T-helper 17 cell (primary cell): ENCODE measurements around the gene KCTD3. TPM values are rescaled to one million over a fixed set of nuclear protein-coding genes. Genes with fewer than 3 reads are reported as not detected.

ENCODE experiments used
- ATAC-seq: fragments of 150-1000 bp; cut with Tn5 transposase; 2 replicates; pipeline ENCODE4 v1.10.0; 2021; ENCODE audit warnings: mild to moderate bottlenecking, moderate library complexity
- DNase-seq, 3 donors: peaks; one replicate each; pipeline versions ENCODE4 v3.0.0 to v3.0.0-alpha.2; 2020 to 2021
- H3K9me3 ChIP-seq: one replicate; pipeline ENCODE4 v1.7.0; 2013; ENCODE audit warnings: low read length, mild to moderate bottlenecking; ENCODE audit not compliant: control insufficient read depth, poor library complexity, severe bottlenecking
- H3K27ac Mint-ChIP-seq: one replicate; pipeline ENCODE4 v1.8.0; 2022; ENCODE audit warnings: mild to moderate bottlenecking, moderate library complexity, mixed read lengths
- H3K27me3 Mint-ChIP-seq: one replicate; pipeline ENCODE4 v1.8.0; 2022; ENCODE audit warnings: mixed read lengths
- H3K36me3 Mint-ChIP-seq: one replicate; pipeline ENCODE4 v1.8.0; 2022; ENCODE audit warnings: low read depth, mixed read lengths
- H3K4me1 Mint-ChIP-seq: one replicate; pipeline ENCODE4 v1.8.0; 2022; ENCODE audit warnings: mild to moderate bottlenecking, mixed read lengths
- H3K4me3 Mint-ChIP-seq: one replicate; pipeline ENCODE4 v1.8.0; 2022; ENCODE audit warnings: mild to moderate bottlenecking, moderate library complexity, mixed read lengths
- total RNA-seq, 4 donors: library from RNA in 2 of 4; stranded (reverse) in 2 of 4; gene quantifications; one replicate each; pipeline ENCODE4 v1.2.3 and lab custom pipeline; 2022 to 2026

The KCTD3 gene
- total RNA-seq, 2 donors from 2014 or later, result 2.1 to 2.5 TPM

GRCh38 chr1:215542301-215542700, 24.8 kb upstream of the KCTD3 start:
- H3K9me3 ChIP-seq, result no peaks in the 10 kb centered on the region
- Mint-ChIP-seq H3K4me1 (no peaks in the 10 kb centered on the region), H3K27me3 (no peaks in the 10 kb centered on the region), H3K36me3 (no peaks in the 10 kb centered on the region), H3K4me3 (no peak overlapping the region), H3K27ac (no peak overlapping the region)
- DNase-seq, result no peak
- no peak for ATAC-seq

GRCh38 chr1:215543191-215543606, 23.9 kb upstream of the KCTD3 start:
- peak; percentile 30 for ATAC-seq
- H3K9me3 ChIP-seq, result no peaks in the 10 kb centered on the region
- Mint-ChIP-seq H3K36me3 (no peaks in the 10 kb centered on the region), H3K4me3 (no peak overlapping the region), H3K27me3 (no peaks in the 10 kb centered on the region), H3K27ac (no peak overlapping the region), H3K4me1 (no peaks in the 10 kb centered on the region)
- DNase-seq, result no peak

GRCh38 chr1:215543806-215544205, 23.3 kb upstream of the KCTD3 start:
- Mint-ChIP-seq H3K27ac (no peak overlapping the region), H3K4me3 (no peak overlapping the region), H3K36me3 (no peaks in the 10 kb centered on the region), H3K27me3 (no peaks in the 10 kb centered on the region), H3K4me1 (no peaks in the 10 kb centered on the region)
- no peak for ATAC-seq
- no peaks in the 10 kb centered on the region for H3K9me3 ChIP-seq
- no peak for DNase-seq

GRCh38 chr1:215544566-215544965, 22.5 kb upstream of the KCTD3 start:
- no peak for ATAC-seq
- no peaks in the 10 kb centered on the region for H3K9me3 ChIP-seq
- H3K27me3 Mint-ChIP-seq, result no peaks in the 10 kb centered on the region
- H3K27ac Mint-ChIP-seq, result no peak overlapping the region
- no peak overlapping the region for H3K4me3 Mint-ChIP-seq
- H3K36me3 Mint-ChIP-seq, result no peaks in the 10 kb centered on the region
- no peaks in the 10 kb centered on the region for H3K4me1 Mint-ChIP-seq
- no peak for DNase-seq

- Mint-ChIP-seq H3K4me3 (no peak overlapping the region), H3K36me3 (no peaks in the 10 kb centered on the region), H3K4me1 (no peaks in the 10 kb centered on the region), H3K27me3 (no peaks in the 10 kb centered on the region), H3K27ac (no peak overlapping the region)
- ATAC-seq, result no peak
- no peaks in the 10 kb centered on the region for H3K9me3 ChIP-seq
- DNase-seq, result no peak
Measured at GRCh38 chr1:215545096-215545495, 22.0 kb upstream of the KCTD3 start.

- no peak for DNase-seq
- H3K36me3 Mint-ChIP-seq, result no peaks in the 10 kb centered on the region
- no peak overlapping the region for H3K27ac Mint-ChIP-seq
- no peaks in the 10 kb centered on the region for H3K9me3 ChIP-seq
- H3K4me3 Mint-ChIP-seq, result no peak overlapping the region
- H3K27me3 Mint-ChIP-seq, result no peaks in the 10 kb centered on the region
- H3K4me1 Mint-ChIP-seq, result no peaks in the 10 kb centered on the region
- no peak for ATAC-seq
Measured at GRCh38 chr1:215547011-215547410, 20.1 kb upstream of the KCTD3 start.

- H3K9me3 ChIP-seq, result no peaks in the 10 kb centered on the region
- no peaks in the 10 kb centered on the region for H3K4me1 Mint-ChIP-seq
- no peak for DNase-seq
- no peaks in the 10 kb centered on the region for H3K36me3 Mint-ChIP-seq
- no peak for ATAC-seq
- no peak overlapping the region for H3K4me3 Mint-ChIP-seq
- H3K27me3 Mint-ChIP-seq, result no peaks in the 10 kb centered on the region
- no peak overlapping the region for H3K27ac Mint-ChIP-seq
Measured at GRCh38 chr1:215551806-215552205, 15.3 kb upstream of the KCTD3 start.

- Mint-ChIP-seq H3K36me3 (no peaks in the 10 kb centered on the region), H3K27me3 (no peaks in the 10 kb centered on the region), H3K4me1 (no peaks in the 10 kb centered on the region), H3K4me3 (no peak overlapping the region), H3K27ac (no peak overlapping the region)
- no peaks in the 10 kb centered on the region for H3K9me3 ChIP-seq
- ATAC-seq (no peak), DNase-seq (no peak)
Measured at GRCh38 chr1:215554865-215555264, 12.2 kb upstream of the KCTD3 start.

- H3K9me3 ChIP-seq, result no peaks in the 10 kb centered on the region
- Mint-ChIP-seq H3K4me3 (no peak overlapping the region), H3K36me3 (no peaks in the 10 kb centered on the region), H3K27ac (no peak overlapping the region), H3K27me3 (no peaks in the 10 kb centered on the region), H3K4me1 (no peaks in the 10 kb centered on the region)
- ATAC-seq (no peak), DNase-seq (no peak)
Measured at GRCh38 chr1:215555531-215555930, 11.6 kb upstream of the KCTD3 start.

GRCh38 chr1:215556996-215557395, 10.1 kb upstream of the KCTD3 start:
- no peak for ATAC-seq
- no peaks in the 10 kb centered on the region for H3K9me3 ChIP-seq
- H3K36me3 Mint-ChIP-seq, result no peaks in the 10 kb centered on the region
- no peaks in the 10 kb centered on the region for H3K4me1 Mint-ChIP-seq
- H3K27ac Mint-ChIP-seq, result no peak overlapping the region
- no peak for DNase-seq
- no peaks in the 10 kb centered on the region for H3K27me3 Mint-ChIP-seq
- H3K4me3 Mint-ChIP-seq, result no peak overlapping the region

- Mint-ChIP-seq H3K27me3 (no peaks in the 10 kb centered on the region), H3K4me3 (no peak overlapping the region), H3K4me1 (no peaks in the 10 kb centered on the region)
Measured at GRCh38 chr1:215557504-215557903, 9.6 kb upstream of the KCTD3 start.

GRCh38 chr1:215557992-215558626, 9.0 kb upstream of the KCTD3 start:
- Mint-ChIP-seq H3K27ac (no peak overlapping the region), H3K4me3 (no peak overlapping the region), H3K4me1 (no peaks in the 10 kb centered on the region), H3K27me3 (no peaks in the 10 kb centered on the region), H3K36me3 (no peaks in the 10 kb centered on the region)
- ATAC-seq (no peak), DNase-seq (no peak)
- no peaks in the 10 kb centered on the region for H3K9me3 ChIP-seq

More at GRCh38 chr1:215557504-215557903, 9.6 kb upstream of the KCTD3 start:
- H3K9me3 ChIP-seq, result no peaks in the 10 kb centered on the region
- Mint-ChIP-seq H3K36me3 (no peaks in the 10 kb centered on the region), H3K27ac (no peak overlapping the region)
- no peak for DNase-seq
- ATAC-seq, result no peak

GRCh38 chr1:215567491-215568298, 591 bp downstream of the KCTD3 start:
- H3K36me3 Mint-ChIP-seq, result peaks cover 2% of the 10 kb centered on the region
- H3K9me3 ChIP-seq, result no peaks in the 10 kb centered on the region
- peak in 1 of 3 donors; percentile 11 for DNase-seq
- peaks cover 27% of the 10 kb centered on the region for H3K27me3 Mint-ChIP-seq
- H3K4me1 Mint-ChIP-seq, result peaks cover 14% of the 10 kb centered on the region
- H3K4me3 Mint-ChIP-seq, result peak overlapping the region; percentile 93
- H3K27ac Mint-ChIP-seq, result peak overlapping the region; percentile 79
- ATAC-seq, result peak; percentile 62

GRCh38 chr1:215568299-215568692, 1.2 kb downstream of the KCTD3 start:
- peaks cover 2% of the 10 kb centered on the region for H3K36me3 Mint-ChIP-seq
- no peaks in the 10 kb centered on the region for H3K9me3 ChIP-seq
- H3K27ac Mint-ChIP-seq, result peak overlapping the region; percentile 72
- peaks cover 14% of the 10 kb centered on the region for H3K4me1 Mint-ChIP-seq
- peaks cover 27% of the 10 kb centered on the region for H3K27me3 Mint-ChIP-seq
- H3K4me3 Mint-ChIP-seq, result peak overlapping the region; percentile 92
- DNase-seq, result no peak
- ATAC-seq, result no peak
